ENCODE measurements around the gene TLL2. TPM values are rescaled to one million over a fixed set of nuclear protein-coding genes. Genes with fewer than 3 reads are reported as not detected.

Gene TLL2
- total and polyA plus RNA-seq, 9 of the 15 experiments (the other 6 are each of a cell fraction or from before 2014, with no cell fraction given): 0.09 TPM; not detected in 8

DNA sequence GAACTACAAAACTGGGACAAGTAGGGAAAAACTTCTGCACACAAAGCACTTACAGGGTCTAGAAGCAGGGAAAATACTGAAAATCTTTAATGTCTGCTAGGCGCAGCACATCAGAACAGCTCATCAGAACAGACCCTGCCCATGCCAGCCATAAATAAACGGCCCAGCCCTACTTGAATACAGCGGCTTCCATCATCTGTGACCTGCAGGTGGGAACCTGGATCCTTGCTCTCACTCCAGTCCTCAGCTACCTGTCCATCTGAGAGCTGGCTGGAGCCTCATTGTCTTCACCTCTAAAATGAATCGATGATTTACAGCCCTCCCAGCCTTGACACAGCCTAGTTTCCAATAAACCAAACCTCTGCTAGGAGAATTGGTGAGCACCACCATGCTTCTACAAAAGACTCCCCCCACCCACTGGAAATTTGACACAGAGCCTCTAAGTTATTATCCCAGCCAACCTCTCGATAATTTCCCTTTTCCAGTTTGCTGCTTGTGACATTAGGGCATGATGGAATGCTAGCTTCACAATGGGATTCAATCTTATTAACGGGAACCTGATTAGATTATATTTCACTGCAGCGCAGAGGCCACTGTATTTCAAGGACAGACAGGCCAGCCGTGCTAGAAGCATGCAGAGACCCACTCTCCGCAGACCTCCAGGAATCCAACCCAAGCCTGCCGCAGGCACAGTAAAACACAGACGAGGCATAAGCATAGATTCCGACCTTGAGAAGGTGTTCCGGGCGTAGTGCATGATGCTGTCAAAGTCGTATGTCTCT is 93.3 kb downstream of the TLL2 start (continued):
- TF ChIP-seq ZNF146 (CRISPR knock-in tag; IDR thresholded peaks at IDR 0.05; ENCODE audit: unreplicated experiment): no peak
- TF ChIP-seq, protein P1, sequence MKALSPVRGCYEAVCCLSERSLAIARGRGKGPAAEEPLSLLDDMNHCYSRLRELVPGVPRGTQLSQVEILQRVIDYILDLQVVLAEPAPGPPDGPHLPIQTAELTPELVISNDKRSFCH (CRISPR knock-in tag; IDR thresholded peaks at IDR 0.05): no peak
- TF ChIP-seq, protein P1 (tag; IDR thresholded peaks at IDR 0.05): no peak
- TF ChIP-seq, protein P2, sequence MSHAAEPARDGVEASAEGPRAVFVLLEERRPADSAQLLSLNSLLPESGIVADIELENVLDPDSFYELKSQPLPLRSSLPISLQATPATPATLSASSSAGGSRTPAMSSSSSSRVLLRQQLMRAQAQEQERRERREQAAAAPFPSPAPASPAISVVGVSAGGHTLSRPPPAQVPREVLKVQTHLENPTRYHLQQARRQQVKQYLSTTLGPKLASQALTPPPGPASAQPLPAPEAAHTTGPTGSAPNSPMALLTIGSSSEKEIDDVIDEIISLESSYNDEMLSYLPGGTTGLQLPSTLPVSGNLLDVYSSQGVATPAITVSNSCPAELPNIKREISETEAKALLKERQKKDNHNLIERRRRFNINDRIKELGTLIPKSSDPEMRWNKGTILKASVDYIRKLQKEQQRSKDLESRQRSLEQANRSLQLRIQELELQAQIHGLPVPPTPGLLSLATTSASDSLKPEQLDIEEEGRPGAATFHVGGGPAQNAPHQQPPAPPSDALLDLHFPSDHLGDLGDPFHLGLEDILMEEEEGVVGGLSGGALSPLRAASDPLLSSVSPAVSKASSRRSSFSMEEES (CRISPR knock-in tag; IDR thresholded peaks at IDR 0.05): no peak

DNA sequence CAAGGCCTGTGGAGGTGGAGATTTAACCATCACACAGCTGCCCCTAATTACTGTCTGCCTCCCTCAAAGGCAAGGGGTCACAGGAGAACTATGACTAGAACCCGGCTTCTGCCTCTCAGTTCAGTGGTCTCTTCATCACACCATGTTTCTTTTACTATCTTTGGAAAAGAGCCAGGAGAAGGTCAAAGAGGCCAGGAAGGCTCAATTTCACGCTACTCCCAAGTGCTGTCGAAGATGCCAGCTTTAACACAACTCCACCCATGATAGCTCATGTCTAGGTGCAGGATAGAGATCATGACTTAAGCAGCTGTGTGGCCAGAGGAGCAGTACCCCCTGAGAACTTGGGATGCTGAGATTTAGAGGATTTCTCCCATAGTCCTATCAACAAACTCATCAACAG is 94.4 kb downstream of the TLL2 start:
- Histone ChIP-seq H3K36me3 (ENCODE audit: control insufficient read depth, insufficient read depth, low read length) (no peaks in the 10 kb centered on the region), H3K27me3 (ENCODE audit: control insufficient read depth in 2 of 2, insufficient read depth in 2 of 2, low read length in 2 of 2) (peaks cover 2 to 26% of the 10 kb centered on the region in 2 experiments; a peak in 3 of 5 replicates), H3K9me1 (ENCODE audit: control insufficient read depth, insufficient read depth, low read length) (peaks cover 2% of the 10 kb centered on the region), H3K9me3 (replicated peaks; ENCODE audit: control insufficient read depth, insufficient read depth, low read depth, low read length) (no peaks in the 10 kb centered on the region), H3K4me1 (replicated peaks in 1 of 2; ENCODE audit: control insufficient read depth in 2 of 2, insufficient read depth in 2 of 2, low read length in 2 of 2) (no peaks in the 10 kb centered on the region), H2AFZ (ENCODE audit: low read depth, low read length) (no peak overlapping the region), H3K9ac (ENCODE audit: insufficient read depth in 1 of 2, low read depth in 2 of 2, low read length in 2 of 2) (no peak overlapping the region), H4K20me1 (replicated peaks; ENCODE audit: control insufficient read depth, insufficient read depth, low read length) (no peaks in the 10 kb centered on the region), H3K79me2 (ENCODE audit: control insufficient read depth, insufficient read depth, low read length) (no peaks in the 10 kb centered on the region), H3K4me3 (no peak overlapping the region), H3K4me2 (ENCODE audit: insufficient read depth, low read length) (no peak overlapping the region), H3K27ac (ENCODE audit: extremely low read depth, low read depth, low read length) (no peak overlapping the region)
- intact Hi-C loops (cut with micrococcal nuclease) (no loop called here), in situ Hi-C loops (cut with MboI) (loop anchor here (5.0 kb wide), 1 partner anchor 38 kb away; no protein-coding TSS in a partner anchor)
- ChIA-PET POLR2A (no interaction called here), CTCF (ENCODE audit: low intra/inter-chr PET ratio) (no interaction called here)
- no peak for TF ChIP-seq NR2C2 (CRISPR knock-in tag; IDR thresholded peaks at IDR 0.05)
- TF ChIP-seq NR2C2 (tag; IDR thresholded peaks at IDR 0.05): no peak
- no peak for TF ChIP-seq EP400 (IDR thresholded peaks at IDR 0.05)
- no peak for TF ChIP-seq JUN (IDR thresholded peaks at IDR 0.05; ENCODE audit: borderline replicate concordance, low read depth, low read length)
- TF ChIP-seq JUN (CRISPR knock-in tag; IDR thresholded peaks at IDR 0.05; ENCODE audit: borderline replicate concordance): no peak
- 5% methylated on average over 3 of the region's 3 CpGs for WGBS (ENCODE audit: insufficient coverage, low coverage, missing lambda C conversion rate)
- FAIRE-seq (no peak), DNase-seq (ENCODE audit: extremely low read depth in 1 of 4, low spot score in 3 of 4) (no peak), ATAC-seq (no peak)
- BruUV-seq (replicated peaks): no TSS peak

All from K562 (cell line).